ENCODE data around the gene ADAMTSL1. TPM values are rescaled to one million over a fixed set of nuclear protein-coding genes. Genes with fewer than 3 reads are reported as not detected.

ADAMTSL1 gene
- total RNA-seq, 1 donor from 2014 or later: 1.6 TPM

DNA sequence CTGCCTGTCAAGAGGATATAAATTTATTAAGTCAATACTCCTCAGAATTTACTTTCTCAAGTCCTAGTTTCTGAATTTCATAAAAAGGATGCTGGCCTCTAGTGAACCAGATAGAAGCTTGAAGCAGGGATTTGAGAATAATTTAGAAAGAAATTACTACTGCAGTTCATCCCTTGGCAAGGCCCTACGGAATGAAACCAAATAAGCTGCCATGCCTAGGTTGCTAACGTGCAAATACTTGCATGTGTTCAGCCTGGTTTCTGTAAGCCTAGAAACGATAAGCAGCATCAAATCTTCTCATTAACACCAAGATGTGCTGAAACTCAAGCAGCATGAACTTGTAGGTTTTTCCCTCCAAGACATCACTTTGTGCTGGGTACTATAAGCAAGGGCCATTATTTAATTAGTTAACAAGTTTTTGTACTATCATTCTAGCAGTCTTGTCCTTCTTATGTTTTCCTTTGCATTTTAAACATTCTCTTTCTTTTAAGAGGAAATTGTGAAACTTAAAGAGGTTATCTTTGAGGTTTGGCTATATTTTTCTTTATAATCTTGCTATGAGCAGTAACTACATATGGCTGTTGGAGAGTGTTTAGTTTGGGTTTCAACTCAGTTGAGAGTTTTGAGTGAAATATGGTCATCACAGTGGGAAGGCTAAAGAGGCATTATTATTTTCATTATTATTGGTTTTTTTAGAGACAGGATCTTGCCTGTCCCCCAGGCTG is 71.8 kb downstream of the ADAMTSL1 start:
- no peaks in the 10 kb centered on the region for H3K36me3 ChIP-seq (ENCODE audit: control insufficient read depth, insufficient read depth, low read length)
- H3K4me3 ChIP-seq (ENCODE audit: low read depth, low read length): no peak overlapping the region
- H3K27me3 ChIP-seq (ENCODE audit: control insufficient read depth, insufficient read depth, low read length): no peaks in the 10 kb centered on the region
- DNase-seq (ENCODE audit: low read depth) (no peak), FAIRE-seq (no peak)
- TF ChIP-seq, protein P1, sequence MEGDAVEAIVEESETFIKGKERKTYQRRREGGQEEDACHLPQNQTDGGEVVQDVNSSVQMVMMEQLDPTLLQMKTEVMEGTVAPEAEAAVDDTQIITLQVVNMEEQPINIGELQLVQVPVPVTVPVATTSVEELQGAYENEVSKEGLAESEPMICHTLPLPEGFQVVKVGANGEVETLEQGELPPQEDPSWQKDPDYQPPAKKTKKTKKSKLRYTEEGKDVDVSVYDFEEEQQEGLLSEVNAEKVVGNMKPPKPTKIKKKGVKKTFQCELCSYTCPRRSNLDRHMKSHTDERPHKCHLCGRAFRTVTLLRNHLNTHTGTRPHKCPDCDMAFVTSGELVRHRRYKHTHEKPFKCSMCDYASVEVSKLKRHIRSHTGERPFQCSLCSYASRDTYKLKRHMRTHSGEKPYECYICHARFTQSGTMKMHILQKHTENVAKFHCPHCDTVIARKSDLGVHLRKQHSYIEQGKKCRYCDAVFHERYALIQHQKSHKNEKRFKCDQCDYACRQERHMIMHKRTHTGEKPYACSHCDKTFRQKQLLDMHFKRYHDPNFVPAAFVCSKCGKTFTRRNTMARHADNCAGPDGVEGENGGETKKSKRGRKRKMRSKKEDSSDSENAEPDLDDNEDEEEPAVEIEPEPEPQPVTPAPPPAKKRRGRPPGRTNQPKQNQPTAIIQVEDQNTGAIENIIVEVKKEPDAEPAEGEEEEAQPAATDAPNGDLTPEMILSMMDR (IDR thresholded peaks at IDR 0.05; ENCODE audit: insufficient read depth, low read length, severe bottlenecking): no peak

DNA sequence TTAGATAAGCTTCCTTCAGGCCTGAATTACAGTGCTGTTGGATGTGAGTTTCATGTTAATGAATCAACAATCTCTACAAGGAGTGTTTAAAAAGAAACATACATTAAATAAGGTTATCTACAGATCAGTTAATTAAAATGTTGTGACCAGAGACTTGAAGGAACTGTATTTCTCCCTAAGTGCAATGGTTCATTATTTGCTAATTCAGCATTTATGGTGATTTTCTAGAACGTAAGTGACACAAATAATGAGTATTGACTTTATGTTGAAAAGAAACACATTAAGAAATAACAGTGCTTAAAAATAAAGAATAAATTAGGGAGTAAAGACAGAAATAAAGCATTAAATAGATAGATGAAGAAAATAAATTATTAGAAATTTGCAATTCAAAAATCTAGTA is 74.5 kb downstream of the ADAMTSL1 start:
- FAIRE-seq (no peak), DNase-seq (ENCODE audit: low read depth) (no peak)
- no peaks in the 10 kb centered on the region for H3K36me3 ChIP-seq (ENCODE audit: control insufficient read depth, insufficient read depth, low read length)
- no peaks in the 10 kb centered on the region for H3K27me3 ChIP-seq (ENCODE audit: control insufficient read depth, insufficient read depth, low read length)
- TF ChIP-seq, protein P1 (IDR thresholded peaks at IDR 0.05; ENCODE audit: insufficient read depth, low read length, severe bottlenecking): no peak
- H3K4me3 ChIP-seq (ENCODE audit: low read depth, low read length): no peak overlapping the region

DNA sequence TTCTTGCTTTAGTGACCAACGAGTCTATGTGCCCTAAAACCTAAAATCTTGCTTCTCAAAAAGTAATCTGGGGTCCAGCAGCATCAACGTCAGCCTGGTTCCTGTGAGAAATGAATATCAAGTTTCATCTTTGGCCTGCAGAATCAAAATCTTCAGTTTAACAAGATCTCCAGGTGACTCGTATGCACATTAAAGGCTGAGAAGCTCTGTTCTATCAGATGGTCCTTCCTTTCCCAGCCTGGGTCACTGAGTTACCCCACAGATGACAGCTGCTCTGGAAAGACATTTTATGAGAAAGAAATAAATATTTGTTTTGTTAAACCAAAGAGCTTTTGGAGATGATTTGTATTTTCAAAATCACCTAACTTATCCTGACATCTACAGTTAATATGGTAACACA is 75.8 kb downstream of the ADAMTSL1 start:
- Histone ChIP-seq H3K27me3 (ENCODE audit: control insufficient read depth, insufficient read depth, low read length) (no peaks in the 10 kb centered on the region), H3K36me3 (ENCODE audit: control insufficient read depth, insufficient read depth, low read length) (no peaks in the 10 kb centered on the region), H3K4me3 (ENCODE audit: low read depth, low read length) (no peak overlapping the region)
- TF ChIP-seq, protein P1 (IDR thresholded peaks at IDR 0.05; ENCODE audit: insufficient read depth, low read length, severe bottlenecking): no peak
- FAIRE-seq (no peak), DNase-seq (ENCODE audit: low read depth) (no peak)

DNA sequence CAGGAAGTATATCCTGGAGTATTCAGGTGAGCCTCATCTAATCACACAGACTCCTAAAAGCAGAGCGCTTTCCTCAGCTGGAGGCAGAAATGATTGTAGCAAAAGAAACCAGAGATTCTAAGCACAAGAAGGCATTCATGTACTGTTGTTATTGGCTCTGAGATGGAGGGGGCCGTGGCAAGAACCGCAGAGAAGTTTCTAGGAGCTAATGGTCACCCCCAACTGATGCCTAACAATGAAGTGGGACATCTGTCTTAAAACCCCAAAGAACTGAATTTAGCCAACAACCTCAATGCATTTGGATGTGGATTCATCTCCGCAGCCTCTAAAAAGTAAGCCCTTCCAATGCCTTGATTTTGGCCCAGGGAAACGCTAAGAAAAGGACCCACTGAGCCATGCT is 76.3 kb downstream of the ADAMTSL1 start:
- Histone ChIP-seq H3K27me3 (ENCODE audit: control insufficient read depth, insufficient read depth, low read length) (no peaks in the 10 kb centered on the region), H3K36me3 (ENCODE audit: control insufficient read depth, insufficient read depth, low read length) (no peaks in the 10 kb centered on the region), H3K4me3 (ENCODE audit: low read depth, low read length) (no peak overlapping the region)
- FAIRE-seq: no peak
- DNase-seq (ENCODE audit: low read depth): no peak
- TF ChIP-seq, protein P1 (IDR thresholded peaks at IDR 0.05; ENCODE audit: insufficient read depth, low read length, severe bottlenecking): no peak

DNA sequence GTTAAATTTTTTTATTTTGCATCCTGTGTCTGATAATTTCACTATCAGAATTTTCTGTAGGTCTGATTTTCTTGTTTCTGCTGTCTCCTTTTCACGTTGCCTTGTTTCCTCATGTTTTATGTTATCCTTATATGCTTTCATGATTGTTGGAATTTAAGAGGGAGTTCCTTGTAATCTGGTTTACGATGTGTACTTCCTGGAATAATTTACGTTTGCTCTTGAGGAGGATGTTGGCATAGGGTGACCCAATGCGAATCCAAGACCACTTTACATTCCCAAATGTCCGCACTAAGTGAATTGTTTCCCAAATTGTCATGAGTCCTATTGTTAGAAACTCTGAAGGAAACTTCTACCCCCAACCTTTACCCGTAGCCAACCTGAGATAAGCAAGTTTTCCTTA is 80.3 kb downstream of the ADAMTSL1 start:
- no peaks in the 10 kb centered on the region for H3K27me3 ChIP-seq (ENCODE audit: control insufficient read depth, insufficient read depth, low read length)
- TF ChIP-seq, protein P1 (IDR thresholded peaks at IDR 0.05; ENCODE audit: insufficient read depth, low read length, severe bottlenecking): no peak
- no peak overlapping the region for H3K4me3 ChIP-seq (ENCODE audit: low read depth, low read length)
- no peak for DNase-seq (ENCODE audit: low read depth)
- H3K36me3 ChIP-seq (ENCODE audit: control insufficient read depth, insufficient read depth, low read length): no peaks in the 10 kb centered on the region
- FAIRE-seq: no peak

Data from bronchial epithelial cell (primary cell).